Measurements from ENCODE around the gene SRGAP3.

DNA sequence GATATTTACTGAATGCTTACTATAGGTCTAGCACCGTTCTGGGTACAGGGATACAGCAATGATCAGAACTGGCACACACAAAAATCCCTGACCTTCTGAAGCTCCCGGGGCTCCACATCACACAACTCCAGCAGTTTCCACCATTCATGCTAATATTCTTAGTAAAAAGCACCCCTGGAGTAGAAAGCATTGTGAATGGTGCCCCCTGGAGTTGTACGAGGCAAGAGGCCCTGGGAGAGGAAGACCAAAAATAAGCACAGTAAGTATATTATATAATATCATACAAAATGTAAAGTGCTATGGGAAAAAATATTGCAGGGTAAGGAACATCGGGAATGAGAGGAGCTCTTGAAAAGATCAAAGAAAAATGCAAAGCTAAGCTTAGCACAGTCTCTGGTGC, 790 bp upstream of the SRGAP3 start:
- no peak for TF ChIP-seq CTCF (IDR thresholded peaks at IDR 0.05)
- no peak for TF ChIP-seq POLR2A (IDR thresholded peaks at IDR 0.05)
